Activated CD4-positive, alpha-beta T cell treated with anti-CD3 and anti-CD28 coated beads for 1 hour (primary cell): ENCODE data around the gene DSTYK.
"Not testable (repeated sequence)": the region's sequence is repeated elsewhere in the genome, so short reads cannot be mapped to it uniquely, and the experiment has no call there.

ENCODE experiments used
- DNase-seq: peaks from one replicate; pipeline ENCODE4 v3.0.0-alpha.2; 2020

DSTYK gene

DNA sequence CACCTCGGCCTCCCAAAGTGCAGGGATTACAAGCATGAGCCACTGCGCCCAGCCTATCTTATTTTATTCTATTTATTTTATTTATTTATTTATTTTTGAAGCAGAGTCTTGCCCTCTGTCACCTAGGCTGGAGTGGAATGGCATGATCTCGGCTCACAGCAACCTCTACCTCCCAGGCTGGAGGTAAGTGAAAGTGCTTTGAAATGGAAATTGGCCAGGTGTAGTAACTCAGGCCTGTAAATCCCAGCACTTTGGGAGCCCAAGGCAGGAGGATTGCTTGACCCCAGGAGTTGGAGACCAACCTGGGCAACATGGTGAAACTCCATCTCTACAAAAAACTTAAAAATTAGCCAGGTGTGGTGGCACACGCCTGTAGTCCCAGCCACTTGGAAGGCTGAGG lies 5.1 kb upstream of the DSTYK start:
- no peak for DNase-seq

DNA sequence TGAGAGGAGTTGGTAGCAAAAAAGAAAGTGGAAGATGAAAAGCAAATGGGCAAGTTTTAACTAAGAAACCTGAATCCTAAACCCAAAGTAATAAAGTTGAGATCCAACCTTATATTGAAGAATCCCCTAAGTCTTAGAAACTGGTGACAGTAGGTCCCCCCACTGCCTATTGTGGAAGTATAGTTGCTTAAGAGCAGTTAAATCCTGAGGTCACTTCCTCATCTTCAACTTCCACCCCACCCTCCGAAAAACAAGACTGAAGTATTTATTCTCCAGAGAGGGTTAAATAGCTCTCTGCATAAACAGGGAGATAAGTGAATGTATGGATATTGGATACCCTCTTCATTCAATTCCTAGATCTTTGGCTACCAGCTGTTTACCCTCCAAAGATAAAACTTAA lies 3.3 kb upstream of the DSTYK start:
- no peak for DNase-seq

DNA sequence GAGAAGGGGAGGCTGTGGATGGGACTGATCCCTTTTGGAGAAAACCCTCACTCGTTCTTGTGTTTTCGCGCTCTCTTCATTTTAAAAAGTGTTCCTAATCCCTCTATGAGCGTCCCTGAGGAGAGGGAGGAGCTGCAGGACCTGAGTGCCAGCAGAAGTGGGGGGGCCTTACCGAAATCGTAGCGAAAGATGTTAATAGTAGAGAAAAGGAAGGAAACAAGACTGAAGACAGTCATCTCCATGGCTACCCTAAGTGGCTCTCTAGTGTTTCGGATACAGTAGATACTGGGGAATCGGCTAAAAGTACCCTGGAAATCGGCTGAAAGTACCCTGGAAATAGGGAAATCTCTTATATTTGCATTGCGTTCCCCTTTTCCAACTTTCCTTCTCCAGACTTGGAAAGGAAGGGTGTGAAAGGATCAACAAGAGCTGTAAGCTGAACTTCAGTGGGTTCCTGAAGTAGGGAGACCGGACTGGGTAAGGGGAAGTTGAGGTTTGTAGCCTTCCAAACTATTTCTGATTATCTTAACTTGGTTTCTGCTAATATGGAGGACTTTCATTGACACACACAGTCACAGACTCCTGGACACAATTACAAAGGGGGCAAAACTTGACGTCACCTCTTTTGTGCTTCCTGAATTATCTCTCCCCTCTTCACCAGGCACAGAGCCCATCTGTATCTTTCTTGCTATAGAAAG lies 486 bp upstream of the DSTYK start:
- no peak for DNase-seq

DNA sequence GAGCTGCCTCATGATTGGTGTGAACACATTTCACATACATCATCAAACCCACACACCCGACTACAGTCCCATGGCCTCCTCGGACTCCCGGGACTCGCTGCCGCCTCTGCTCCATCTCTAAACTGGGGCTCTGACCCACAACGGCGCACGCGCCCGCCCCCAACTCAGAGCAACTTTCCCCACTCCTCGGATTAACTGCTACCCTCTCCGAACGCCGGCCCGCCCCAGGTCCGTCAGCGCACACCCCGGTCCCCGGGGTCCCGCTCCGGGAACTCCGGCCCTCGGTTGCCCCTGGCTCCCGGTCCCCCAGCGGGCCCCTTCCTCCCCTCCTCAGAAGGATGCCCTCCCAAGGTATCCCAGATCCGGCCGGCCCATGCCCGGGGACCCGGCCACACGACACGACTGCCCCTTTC lies 740 bp downstream of the DSTYK start:
- no peak for DNase-seq

DNA sequence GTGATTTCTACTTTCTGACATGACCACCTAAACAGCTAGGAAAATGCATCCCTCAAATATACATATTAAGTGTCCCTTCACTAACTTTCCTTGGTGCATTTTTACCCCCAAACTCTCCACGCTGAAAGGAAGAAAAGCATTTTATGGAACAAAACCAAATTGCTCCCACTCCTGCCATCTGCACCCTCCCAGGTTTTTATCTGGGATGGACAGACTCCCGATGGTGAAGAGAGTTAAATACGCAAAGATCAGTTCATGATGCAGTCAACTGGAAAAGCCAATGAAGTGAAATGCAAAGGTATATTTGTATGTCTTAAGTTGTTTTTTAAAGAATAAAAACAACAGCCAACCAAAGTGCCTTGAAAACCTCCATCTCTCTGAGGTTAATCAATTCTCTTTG lies 2.7 kb downstream of the DSTYK start:
- no peak for DNase-seq

DNA sequence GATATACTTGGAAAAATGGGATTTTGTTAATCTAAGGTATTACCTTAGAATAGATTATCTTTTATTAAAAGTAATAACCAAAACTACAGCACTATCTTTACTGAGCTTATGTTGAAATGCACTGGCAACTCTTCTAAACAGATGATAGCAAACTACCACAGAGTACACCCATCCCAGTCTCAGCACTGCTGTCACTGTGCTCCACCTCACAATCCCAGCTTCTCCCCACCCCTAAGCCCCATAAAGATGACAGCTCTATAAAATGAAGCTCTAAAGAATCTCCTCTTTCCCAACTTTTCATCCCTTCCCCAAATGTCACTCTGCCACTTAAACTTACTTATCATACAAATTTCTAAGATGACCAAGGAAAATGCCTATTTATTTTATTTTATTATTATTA lies 6.4 kb downstream of the DSTYK start:
- no peak for DNase-seq

DNA sequence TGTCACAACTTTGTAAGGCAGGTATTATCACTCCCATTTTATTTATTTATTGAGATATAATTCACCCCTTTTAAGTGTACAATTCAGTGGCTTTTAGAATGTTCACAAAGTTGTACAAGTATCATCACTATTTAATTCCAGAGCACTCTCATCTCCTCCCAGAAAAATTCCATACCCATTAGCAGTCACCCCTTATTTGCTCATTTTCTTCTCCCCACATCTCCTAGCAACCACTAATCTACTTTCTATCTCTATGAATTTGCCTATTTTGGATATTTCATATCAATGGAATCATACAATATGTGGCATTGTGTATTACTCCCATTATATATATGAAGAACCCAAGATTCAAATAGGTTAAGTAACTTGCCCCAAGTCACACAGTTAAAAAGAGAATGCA lies 7.0 kb downstream of the DSTYK start:
- DNase-seq, result no peak

DNA sequence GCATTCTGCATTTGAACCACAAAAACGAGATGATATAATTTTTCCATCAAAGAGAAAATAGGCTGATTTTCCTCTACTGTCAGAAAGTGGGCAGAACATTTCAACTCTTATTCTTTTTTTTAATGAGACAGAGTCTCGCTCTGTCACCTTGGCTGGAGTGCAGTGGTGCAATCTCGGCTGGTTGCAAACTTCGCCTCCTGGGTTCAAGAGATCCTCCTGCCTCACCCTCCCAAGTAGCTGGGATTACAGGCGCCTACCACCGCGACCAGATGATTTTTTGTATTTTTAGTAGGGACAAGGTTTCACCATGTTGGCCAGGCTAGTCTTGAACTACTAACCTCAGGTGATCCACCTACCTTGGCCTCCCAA lies 11.6 kb downstream of the DSTYK start:
- no peak for DNase-seq

DNA sequence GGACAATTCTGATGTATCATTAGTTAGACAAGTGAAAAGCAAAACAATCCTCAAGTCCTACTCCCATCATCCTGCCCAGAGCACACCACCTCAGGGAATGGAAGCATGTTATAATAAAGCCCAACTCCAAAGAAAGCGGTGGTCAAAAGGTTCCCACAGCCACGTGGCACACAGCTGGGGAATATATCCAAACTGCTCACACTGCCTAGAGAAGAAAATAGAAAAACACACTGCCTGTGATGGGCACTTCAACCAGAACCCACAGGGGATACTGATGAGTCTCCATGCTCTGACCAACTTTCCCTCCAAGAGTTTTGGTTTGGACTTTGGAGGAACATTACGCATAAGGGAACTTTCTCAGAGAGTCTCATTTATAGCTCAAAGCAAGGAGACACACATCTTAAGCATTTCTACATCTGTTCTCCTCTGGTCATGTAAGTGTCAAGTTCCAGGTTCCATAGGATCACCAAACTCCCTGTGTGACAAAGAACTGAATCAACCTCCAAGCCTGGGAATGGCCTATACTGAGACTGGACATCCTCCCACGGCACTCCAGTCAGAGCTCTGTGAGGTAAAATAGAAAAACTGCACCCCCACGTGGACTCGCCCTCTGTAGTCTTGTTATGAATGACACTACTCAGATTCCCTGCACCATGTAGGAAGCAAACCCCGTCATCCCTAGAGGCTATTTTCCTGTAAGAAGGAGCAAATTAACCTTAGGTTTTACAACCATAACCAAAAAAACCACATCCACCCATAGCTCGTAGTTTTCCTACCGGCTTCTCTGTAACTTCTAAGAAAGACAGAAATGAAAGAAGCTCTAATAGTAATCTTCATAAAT lies 12.2 kb downstream of the DSTYK start:
- DNase-seq, result no peak

DNA sequence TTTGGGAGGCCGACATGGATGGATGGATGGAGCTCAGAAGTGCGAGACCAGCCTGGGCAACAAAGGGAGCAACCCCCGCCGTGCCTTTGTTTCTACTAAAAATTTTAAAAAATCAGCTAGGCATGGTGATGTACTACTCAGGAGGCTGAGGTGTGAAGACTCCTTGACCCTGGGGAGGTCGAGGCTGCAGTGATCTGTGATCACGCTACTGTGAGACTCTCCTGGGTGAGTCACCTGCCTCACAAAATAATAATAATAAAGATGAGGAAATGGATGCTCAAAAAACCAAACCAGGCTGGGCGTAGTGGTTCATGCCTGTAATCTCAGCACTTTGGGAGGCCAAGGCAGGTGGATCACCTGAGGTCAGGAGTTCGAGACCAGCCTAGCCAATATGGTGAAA lies 19.2 kb downstream of the DSTYK start:
- no peak for DNase-seq

DNA sequence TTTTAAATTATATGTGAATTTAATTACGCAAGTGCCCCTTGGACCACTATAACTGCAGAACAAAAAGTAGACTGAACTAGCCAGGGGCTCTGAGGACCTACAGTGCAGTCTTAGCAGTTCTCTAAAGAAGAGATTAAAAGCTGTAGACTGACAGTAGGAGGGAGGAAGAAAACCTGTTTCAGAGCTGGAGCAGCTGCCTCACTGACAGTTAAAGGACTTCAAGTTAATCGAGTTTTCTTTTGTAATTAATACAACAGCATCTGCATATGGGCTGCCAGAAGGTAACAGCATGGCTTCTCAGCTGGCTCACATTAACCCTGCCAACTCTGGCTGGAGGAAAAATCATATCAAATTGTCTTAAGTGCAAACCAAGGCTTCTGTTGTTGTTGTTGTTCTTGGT lies 19.9 kb downstream of the DSTYK start:
- DNase-seq, result no peak

DNA sequence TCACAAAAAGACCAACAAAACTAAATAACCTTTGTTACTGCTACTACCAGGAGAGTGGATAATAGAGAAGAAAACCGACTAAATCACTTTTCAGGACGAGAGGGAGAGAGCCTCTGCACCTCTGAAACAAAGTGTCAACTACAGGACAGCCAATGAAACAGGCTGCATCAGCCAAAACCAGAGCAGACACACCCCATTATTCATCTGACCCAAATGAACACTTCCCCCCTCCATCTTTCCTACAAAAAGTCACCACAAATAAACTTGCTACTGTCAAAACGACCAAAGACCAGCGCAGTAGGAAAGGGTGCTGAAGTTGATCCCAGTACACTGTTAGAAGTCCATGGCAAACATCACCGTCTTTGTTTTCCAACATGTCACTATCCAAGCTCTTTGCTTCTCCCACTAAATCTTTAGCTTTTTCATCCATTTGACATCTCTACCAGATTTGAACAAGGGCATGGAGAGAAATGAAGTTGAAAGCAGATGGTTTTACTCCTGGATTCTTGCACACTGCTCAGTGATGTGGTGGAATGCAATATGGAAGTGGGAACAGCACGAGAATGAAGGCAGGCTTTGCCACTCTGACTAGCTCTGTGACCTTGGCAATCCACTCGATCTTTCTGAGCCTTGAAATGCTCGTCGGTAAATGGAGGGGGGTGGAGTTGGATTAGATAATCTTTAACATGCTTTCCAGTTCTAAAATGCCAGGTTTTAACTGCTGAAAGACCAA lies 20.5 kb downstream of the DSTYK start:
- DNase-seq, result no peak

DNA sequence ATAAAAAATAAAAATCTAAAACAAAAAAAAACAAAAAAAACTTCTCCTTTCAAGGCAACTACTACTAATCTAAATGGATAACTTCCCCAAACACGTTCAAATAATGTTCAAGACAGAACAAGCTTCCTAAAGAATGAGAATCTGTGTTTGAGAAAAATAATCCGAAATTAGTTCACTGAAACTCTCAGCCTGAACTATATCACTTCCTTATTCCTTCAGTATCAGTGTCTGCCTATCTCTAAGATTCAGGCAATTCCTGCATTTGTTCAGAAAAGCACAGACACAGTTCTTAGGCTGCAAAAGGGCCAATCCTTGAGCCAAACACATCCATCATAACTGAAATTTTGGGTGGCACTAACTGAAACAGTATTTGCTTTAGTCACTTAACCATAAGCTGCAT lies 22.4 kb downstream of the DSTYK start:
- no peak for DNase-seq

DNA sequence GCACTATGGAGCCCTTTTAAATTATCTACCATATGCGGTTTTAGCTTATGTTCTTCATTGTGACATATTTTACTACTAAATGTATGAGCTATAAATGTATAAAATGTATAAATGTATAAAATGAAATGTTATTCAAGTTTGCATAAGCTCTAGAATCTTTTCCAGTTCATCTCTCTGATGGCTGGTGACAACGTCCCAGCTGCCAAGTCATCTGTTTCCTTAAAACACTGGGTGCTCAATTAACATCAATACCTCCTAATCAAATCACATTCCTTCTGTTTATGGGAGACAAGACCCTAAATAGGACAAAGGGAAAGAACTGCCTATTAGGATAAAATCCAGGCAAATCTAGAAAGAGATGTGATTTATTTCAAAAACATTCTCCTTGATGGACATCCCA lies 22.9 kb downstream of the DSTYK start:
- no peak for DNase-seq

DNA sequence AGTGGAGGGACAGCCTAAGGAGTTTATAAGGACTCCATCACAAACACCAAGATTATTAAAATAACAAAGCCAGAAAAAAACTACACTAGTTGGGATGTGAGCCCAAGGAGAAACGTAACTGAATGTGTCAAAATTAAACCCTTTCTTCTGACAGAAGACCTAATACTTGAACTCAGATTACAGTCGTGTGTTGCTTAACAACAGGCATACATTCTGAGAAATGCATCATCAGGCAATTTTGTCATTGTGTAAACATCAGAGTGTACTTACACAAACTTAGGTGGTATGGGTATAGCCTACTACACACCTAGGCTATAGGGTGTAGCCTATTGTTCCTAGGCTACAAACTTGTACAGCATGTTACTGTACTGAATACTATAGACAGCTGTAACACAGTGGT lies 23.4 kb downstream of the DSTYK start:
- DNase-seq, result no peak

DNA sequence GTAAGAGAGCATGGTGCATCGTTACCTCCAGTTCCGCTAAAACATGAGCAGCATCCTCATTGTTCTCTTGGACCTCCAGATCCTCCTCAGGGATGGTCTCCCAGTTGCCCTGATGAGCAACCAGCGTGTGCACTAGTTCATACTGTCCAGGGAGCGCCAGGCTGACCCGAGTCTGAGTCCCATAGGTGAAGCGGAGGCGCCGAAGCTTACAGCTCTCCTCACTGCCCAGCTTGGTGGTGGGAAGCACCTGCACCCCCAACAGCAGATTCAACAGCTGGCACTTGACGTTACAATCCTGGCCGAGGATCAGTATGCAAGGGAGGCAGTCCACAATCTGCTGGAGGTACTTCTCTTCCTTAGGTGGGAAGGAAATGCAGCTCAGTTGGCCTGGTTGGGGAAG lies 24.1 kb downstream of the DSTYK start:
- no peak for DNase-seq

DNA sequence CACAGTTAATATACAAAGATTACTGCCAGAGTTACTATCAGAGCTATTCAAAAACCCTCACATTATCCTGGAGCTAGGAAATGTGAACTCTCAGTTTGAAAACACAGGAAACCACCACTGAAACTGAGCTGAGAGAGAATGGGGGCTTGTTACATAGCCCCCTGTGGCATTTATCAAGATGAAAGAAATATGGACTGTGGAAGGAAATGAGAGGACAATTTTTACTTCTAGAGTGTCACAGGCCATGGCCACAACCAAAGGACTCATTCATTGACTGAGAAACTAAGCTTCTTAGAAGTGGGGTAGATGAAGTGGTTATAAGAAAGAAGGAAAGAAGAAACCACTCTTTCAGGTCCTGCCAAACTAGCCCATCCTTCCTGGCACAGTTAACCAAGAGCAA lies 25.3 kb downstream of the DSTYK start:
- DNase-seq, result no peak

DNA sequence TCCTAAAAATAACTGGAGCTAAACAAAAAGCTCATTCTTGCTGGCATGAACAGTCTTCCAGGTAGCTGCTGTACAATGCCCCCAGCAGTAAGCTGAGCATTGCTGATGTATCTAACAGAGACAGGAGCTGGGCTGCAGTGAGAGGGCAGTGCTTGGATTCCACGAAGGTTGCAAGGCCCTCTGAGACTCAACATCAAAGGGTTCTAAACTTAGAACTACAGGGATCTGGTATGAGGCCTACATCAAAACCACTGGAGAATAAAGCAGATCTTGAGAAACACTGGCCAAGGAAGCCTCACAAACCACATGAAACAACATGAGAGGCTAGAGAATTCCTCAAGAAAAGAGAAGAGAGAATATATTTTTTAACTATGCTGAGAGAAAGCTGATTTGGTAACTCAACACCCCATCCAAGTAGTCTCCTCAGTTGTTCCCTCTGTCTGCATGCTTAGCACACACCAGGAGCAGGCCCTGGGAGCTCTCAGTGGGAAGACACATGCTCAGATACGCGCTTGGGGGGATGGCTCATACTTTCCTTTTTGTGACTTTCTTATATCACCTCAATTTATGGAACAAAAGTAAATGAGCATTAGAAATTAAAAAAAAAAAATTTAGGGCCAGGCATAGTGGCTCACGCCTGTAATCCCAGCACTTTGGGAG lies 27.7 kb downstream of the DSTYK start:
- DNase-seq, result no peak

DNA sequence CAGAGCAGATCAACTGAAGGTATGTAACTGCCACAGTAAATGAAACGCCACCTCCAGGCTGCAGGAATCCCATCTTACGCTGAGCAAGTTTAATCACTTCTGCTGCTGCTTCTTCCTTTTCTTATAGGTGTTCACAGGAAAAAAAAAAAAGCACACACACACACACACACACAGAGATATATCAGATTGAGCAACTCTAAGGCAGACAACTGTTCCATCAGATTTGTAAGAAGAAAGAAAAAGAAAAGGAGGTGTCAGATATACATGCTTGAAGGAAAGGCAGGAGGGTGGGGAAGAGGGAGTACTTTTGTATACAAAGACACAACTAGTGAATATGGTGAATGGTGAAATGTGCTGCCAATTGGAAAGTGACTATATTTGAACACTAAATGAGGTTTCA lies 28.6 kb downstream of the DSTYK start:
- no peak for DNase-seq

DNA sequence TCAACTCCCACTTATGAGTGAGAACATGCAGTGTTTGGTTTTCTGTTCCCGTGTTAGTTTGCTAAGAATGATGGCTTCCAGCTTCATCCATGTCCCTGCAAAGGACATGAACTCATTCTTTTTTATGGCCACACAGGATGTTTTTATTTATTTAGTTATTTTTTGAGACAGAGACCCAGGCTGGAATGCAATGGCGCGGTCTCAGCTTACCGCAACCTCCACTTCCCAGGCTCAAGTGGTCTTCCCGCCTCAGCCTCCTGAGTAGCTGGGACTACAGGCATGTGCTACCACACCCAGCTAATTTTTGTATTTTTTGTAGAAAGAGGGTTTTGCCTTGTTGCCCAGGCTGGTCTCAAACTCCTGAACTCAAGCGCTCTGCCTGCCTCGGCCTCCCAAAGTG lies 31.2 kb downstream of the DSTYK start:
- DNase-seq, result not testable (repeated sequence)

DNA sequence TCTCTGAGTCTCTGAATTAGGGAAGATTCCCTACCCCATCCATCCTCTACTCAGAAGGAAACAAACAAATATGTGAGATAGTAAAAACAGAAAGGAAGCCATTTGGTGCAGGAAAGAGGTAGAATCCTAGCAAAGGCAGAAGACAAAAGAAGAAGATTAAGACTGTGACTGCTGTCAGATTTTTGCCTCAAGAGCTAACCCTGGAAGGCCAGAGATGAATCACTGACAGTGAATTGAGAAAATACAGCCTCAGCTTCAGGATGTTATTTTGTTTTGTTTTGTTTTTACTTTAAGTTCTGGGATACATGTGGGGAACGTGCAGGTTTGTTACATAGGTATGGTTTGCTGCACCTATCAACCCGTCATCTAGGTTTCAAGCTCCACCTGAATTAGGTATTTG lies 31.7 kb downstream of the DSTYK start:
- DNase-seq, result no peak

DNA sequence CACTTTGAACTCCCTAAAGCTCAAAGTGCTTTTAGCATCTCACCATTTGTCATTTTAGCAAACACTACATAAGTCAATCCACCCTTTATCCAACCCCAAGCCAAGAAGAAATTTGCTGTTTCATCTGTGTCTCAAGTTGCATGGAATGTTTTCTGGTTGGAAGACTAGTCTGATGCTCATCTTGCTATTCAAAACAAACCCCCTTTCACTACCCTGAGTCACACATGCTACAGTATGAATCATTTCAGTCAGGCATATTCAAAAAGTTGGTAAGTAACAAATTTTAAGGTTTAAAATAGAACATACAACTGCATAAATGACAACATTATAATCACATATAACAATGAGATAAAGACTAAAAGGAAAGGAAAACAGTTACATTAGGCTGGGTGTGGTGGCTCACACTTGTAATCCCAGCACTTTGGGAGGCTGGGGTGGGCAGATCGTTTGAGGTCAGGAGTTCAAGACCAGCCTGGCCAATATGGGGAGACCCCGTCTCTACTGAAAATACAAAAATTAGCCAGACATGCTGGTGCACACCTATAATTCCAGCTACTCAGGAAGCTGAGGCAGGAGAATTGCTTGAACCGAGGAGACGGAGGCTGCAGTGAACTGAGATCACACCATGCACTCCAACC lies 38.7 kb downstream of the DSTYK start:
- no peak for DNase-seq

DNA sequence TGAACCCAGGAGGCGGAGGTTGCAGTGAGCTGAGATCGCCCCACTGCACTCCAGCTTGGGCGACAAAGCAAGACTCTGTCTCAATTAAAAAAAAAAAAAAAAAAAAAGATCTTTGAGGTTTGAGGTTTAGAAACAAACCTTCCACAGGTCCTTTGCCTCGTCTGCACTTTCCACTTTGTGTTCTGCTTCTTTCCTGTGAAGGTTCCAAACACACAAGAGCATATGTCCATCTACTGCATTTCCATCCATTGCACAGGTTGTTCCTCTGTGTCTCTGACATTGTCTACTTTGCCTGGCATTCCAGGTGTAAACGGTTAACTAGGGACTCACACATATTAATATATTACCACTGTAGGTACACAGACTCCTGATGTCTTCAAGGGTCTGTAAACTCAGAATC lies 40.1 kb downstream of the DSTYK start:
- no peak for DNase-seq
